HFFc6 (cell line): ENCODE measurements around the gene KCNK13. TPM values are rescaled to one million over a fixed set of nuclear protein-coding genes. Genes with fewer than 3 reads are reported as not detected.
A peak's percentile ranks its signal among the peaks of the same experiment; 100 is the strongest.
"Not testable (repeated sequence)": the region's sequence is repeated elsewhere in the genome, so short reads cannot be mapped to it uniquely, and the experiment has no call there.

Experiments
- DNase-seq: peaks from one replicate; pipeline ENCODE4 v3.0.0-alpha.2; 2018
- H3K27ac Mint-ChIP-seq: 2 replicates; pipeline ENCODE4 v1.8.0; 2020; ENCODE audit warnings: mild to moderate bottlenecking, mixed read lengths
- H3K27me3 Mint-ChIP-seq: 2 replicates; pipeline ENCODE4 v1.8.0; 2021; ENCODE audit warnings: mild to moderate bottlenecking, moderate library complexity, mixed read lengths; ENCODE audit not compliant: insufficient read depth
- H3K36me3 Mint-ChIP-seq: 2 replicates; pipeline ENCODE4 v1.8.0; 2021; ENCODE audit warnings: low read depth, mixed read lengths
- H3K4me1 Mint-ChIP-seq: 2 replicates; pipeline ENCODE4 v1.8.0; 2020; ENCODE audit warnings: low read depth, mixed read lengths
- H3K4me3 Mint-ChIP-seq: 2 replicates; pipeline ENCODE4 v1.8.0; 2020; ENCODE audit warnings: mild to moderate bottlenecking, moderate library complexity, mixed read lengths
- H3K9me3 Mint-ChIP-seq: 2 replicates; pipeline ENCODE4 v1.8.0; 2020; ENCODE audit warnings: mild to moderate bottlenecking, mixed read lengths
- total RNA-seq, 6 experiments: library from RNA; stranded (reverse); fragmentation: NEBNext Ultra II Directional; extraction: Animal tissue kit (Norgen Biotek cat#: 25700); gene quantifications; 2 replicates in 1 of 6; 3 replicates in 5 of 6; pipeline ENCODE4 v1.2.3, GENCODE V29; 2021
- TF ChIP-seq, protein P1 (sequence below): fragments of 200-600 bp; sonication (generic); IDR thresholded peaks from 2 replicates; pipeline ENCODE4 v1.5.0; 2021; ENCODE audit warnings: antibody characterized with exemption, mild to moderate bottlenecking

The KCNK13 gene
- total RNA-seq, 6 experiments from 2014 or later: not detected

DNA sequence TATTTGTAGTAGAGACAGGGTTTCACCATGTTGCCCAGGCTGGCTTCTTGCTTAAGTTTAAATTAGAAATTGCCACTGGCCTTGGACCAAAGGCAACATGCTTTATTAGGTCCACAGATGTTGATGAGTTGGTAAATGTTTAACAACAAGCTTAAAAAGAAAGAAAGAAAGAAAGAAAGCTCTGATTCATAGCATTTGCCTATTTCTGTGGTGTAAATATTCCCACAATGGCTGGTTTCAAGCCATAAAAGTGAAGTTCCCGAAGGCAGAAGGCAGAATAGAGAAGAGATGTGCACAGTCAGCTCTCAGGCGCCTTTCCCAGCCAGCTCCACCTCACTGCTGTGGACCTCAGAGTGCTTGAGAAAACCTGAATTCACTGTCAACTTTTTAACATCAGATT, 26.4 kb downstream of the KCNK13 start:
- no peaks in the 10 kb centered on the region for H3K9me3 Mint-ChIP-seq
- no peak overlapping the region for H3K27ac Mint-ChIP-seq
- TF ChIP-seq, protein P1, sequence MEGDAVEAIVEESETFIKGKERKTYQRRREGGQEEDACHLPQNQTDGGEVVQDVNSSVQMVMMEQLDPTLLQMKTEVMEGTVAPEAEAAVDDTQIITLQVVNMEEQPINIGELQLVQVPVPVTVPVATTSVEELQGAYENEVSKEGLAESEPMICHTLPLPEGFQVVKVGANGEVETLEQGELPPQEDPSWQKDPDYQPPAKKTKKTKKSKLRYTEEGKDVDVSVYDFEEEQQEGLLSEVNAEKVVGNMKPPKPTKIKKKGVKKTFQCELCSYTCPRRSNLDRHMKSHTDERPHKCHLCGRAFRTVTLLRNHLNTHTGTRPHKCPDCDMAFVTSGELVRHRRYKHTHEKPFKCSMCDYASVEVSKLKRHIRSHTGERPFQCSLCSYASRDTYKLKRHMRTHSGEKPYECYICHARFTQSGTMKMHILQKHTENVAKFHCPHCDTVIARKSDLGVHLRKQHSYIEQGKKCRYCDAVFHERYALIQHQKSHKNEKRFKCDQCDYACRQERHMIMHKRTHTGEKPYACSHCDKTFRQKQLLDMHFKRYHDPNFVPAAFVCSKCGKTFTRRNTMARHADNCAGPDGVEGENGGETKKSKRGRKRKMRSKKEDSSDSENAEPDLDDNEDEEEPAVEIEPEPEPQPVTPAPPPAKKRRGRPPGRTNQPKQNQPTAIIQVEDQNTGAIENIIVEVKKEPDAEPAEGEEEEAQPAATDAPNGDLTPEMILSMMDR: no peak
- H3K27me3 Mint-ChIP-seq: peaks cover 16% of the 10 kb centered on the region
- DNase-seq: no peak
- no peak overlapping the region for H3K4me3 Mint-ChIP-seq
- no peaks in the 10 kb centered on the region for H3K36me3 Mint-ChIP-seq
- H3K4me1 Mint-ChIP-seq: peaks cover 13% of the 10 kb centered on the region

DNA sequence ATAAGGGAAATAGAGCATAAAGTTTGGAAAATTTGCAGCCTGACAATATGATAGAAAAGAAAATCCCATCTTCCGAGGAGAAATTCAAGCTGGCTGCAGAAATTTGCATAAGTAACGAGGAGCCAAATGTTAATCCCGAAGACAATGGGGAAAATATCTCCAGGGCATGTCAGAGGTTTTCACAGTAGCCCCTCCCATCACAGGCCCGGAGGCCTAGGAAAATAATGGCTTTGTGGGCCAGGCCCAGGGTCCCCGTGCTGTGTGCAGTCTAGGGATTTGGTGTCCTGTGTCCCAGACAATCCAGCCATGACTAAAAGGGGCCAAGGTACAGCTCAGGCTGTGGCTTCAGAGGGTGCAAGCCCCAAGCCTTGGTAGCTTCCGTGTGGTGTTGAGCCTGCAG, 27.7 kb downstream of the KCNK13 start:
- not testable (repeated sequence) for H3K27ac Mint-ChIP-seq, DNase-seq, H3K36me3 Mint-ChIP-seq, H3K4me3 Mint-ChIP-seq, H3K9me3 Mint-ChIP-seq
- Mint-ChIP-seq H3K27me3 (peaks cover 16% of the 10 kb centered on the region), H3K4me1 (peaks cover 20% of the 10 kb centered on the region)

DNA sequence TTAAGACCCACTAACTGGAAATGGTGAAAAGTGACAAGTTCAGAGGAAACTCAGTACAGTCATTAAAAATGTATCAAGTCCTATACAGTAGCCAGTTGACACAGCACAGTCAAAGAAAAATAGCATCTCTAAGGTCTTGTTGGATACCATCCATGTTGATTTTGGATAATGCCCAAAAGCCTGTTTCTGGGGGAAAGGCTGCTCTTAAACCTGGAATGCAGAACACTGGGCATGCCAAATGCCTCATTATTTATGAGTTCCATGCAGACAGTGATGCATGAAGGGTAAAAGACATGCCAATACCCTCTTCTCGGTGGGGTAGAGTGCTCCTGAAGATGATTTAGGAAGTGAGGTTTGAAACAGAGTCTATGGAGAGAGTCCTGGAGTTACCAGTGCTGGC, 29.6 kb downstream of the KCNK13 start:
- no peak overlapping the region for H3K4me3 Mint-ChIP-seq
- H3K9me3 Mint-ChIP-seq: no peaks in the 10 kb centered on the region
- peaks cover 14% of the 10 kb centered on the region for H3K27me3 Mint-ChIP-seq
- H3K36me3 Mint-ChIP-seq: no peaks in the 10 kb centered on the region
- TF ChIP-seq, protein P1: no peak
- DNase-seq: peak; percentile 70
- peaks cover 20% of the 10 kb centered on the region for H3K4me1 Mint-ChIP-seq
- no peak overlapping the region for H3K27ac Mint-ChIP-seq

DNA sequence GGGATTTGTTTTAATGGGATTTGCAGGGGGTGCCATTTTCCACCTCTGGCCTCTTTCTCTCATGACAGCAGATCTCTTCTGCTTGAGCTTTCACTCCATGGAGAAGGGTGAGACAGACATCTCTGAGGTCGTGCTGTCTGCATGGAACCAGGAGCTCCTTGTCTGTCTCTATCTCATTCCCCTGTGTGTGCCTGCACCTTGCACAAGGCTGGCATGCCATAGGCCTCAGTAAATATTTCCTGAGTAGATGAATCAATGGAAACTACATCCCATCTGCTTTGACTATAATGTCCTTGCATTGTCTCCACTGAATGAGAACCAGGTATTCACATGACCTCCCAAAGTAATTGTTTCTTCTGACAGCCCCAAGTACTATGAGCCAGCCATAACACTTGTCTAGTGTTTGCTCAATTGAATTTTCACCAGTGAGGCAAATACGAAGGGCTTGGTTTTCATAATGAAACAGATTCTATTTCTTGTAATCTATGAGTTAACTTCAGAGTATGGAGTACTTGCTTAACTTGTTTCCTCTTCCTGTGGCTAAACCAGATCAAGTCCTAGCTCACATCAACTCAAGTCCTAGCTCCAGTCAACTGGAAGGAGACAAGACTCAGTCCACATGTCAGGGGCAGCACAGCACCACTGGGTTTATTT, 32.3 kb downstream of the KCNK13 start:
- Mint-ChIP-seq H3K36me3 (no peaks in the 10 kb centered on the region), H3K9me3 (no peaks in the 10 kb centered on the region), H3K27ac (no peak overlapping the region), H3K4me1 (peaks cover 20% of the 10 kb centered on the region), H3K4me3 (no peak overlapping the region), H3K27me3 (peaks cover 13% of the 10 kb centered on the region)
- TF ChIP-seq, protein P1: no peak
- DNase-seq: peak; percentile 57

DNA sequence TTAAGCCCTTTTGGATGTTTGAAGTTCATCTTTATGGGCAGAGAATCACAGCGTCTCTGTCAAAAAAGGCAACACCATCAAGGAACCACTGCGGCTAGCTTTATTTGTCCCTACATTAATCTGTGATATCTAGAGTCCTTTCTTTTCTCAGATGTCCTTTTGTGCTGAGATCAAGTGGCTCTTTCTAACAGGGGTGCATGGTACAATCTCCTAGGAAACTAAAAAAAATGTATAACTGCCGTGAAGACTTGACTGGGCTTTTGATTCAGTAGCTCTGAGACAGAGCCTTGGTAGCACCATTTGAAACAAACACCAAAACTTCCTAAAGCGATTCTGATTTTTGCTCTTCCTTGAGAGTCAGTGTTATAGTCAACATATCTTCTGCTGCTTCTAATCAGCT, 33.3 kb downstream of the KCNK13 start:
- Mint-ChIP-seq H3K36me3 (no peaks in the 10 kb centered on the region), H3K27me3 (peaks cover 10% of the 10 kb centered on the region), H3K4me1 (peaks cover 20% of the 10 kb centered on the region), H3K27ac (no peak overlapping the region), H3K9me3 (no peaks in the 10 kb centered on the region), H3K4me3 (no peak overlapping the region)
- DNase-seq: no peak
- TF ChIP-seq, protein P1: no peak

DNA sequence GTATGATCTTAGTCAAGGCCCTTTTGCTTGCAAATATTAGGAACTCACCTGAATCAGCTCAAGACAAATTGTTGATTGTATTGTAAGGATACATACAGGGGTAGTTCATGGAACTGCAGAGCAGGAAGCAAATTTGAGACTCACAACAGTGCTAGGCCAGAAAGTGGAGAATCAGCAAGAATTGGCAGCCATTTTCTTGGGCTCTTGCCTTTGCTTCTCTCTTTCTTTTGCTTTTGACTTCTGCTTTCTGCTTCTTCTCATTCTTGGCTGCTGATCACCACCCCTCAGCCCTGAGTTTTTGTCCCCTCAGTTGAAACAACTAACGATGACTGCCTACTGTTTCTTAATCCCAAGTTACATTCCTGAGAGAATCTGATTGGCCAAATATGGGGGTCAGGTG, 34.8 kb downstream of the KCNK13 start:
- TF ChIP-seq, protein P1: no peak
- Mint-ChIP-seq H3K36me3 (no peaks in the 10 kb centered on the region), H3K27ac (no peak overlapping the region), H3K4me1 (peaks cover 10% of the 10 kb centered on the region), H3K9me3 (no peaks in the 10 kb centered on the region), H3K27me3 (peaks cover 2% of the 10 kb centered on the region; the same call in 1 of the 2 replicates), H3K4me3 (no peak overlapping the region)
- DNase-seq: no peak
